ENCODE results near the gene PTGES. TPM values are rescaled to one million over a fixed set of nuclear protein-coding genes. Genes with fewer than 3 reads are reported as not detected.

PTGES gene
- polyA plus RNA-seq, 1 experiment = 17.0 TPM

- Histone ChIP-seq H3K27ac (ENCODE audit: low read depth, low read length) (no peak overlapping the region), H3K9me3 (ENCODE audit: control insufficient read depth, insufficient read depth, low read length) (no peaks in the 10 kb centered on the region), H3K27me3 (ENCODE audit: control insufficient read depth, insufficient read depth, low read length) (no peaks in the 10 kb centered on the region), H3K4me3 (ENCODE audit: low read depth, low read length) (no peak overlapping the region)
- POLR2A ChIA-PET = no interaction called here
- CTCF ChIA-PET = interaction anchor here (0.6 to 5.3 kb wide), 5 partner anchors 11 to 413 kb away, joined by 4 to 80 read pairs (median 8); partner anchors contain the start of gene PTGES
- no peak for TF ChIP-seq CTCF (IDR thresholded peaks at IDR 0.05; ENCODE audit: low read depth, low read length)
- DNase-seq (ENCODE audit: low read depth, low spot score) = no peak
Observed at GRCh38 chr9:129740174-129740573, 12.7 kb downstream of the PTGES start.

GRCh38 chr9:129739432-129739831, 13.4 kb downstream of the PTGES start:
- ChIA-PET POLR2A (interaction anchor here (0.6 kb wide), 1 partner anchor 9 kb away, joined by 3 read pairs; no protein-coding TSS in a partner anchor), CTCF (interaction anchor here (1.4 to 5.3 kb wide), 5 partner anchors 11 to 115 kb away, joined by 5 to 80 read pairs (median 9); partner anchors contain the start of gene PTGES)
- Histone ChIP-seq H3K27ac (ENCODE audit: low read depth, low read length) (no peak overlapping the region), H3K27me3 (ENCODE audit: control insufficient read depth, insufficient read depth, low read length) (no peaks in the 10 kb centered on the region), H3K4me3 (ENCODE audit: low read depth, low read length) (no peak overlapping the region), H3K9me3 (ENCODE audit: control insufficient read depth, insufficient read depth, low read length) (no peaks in the 10 kb centered on the region)
- no peak for DNase-seq (ENCODE audit: low read depth, low spot score)
- TF ChIP-seq CTCF (IDR thresholded peaks at IDR 0.05; ENCODE audit: low read depth, low read length) = no peak

GRCh38 chr9:129737479-129738274, 15.2 kb downstream of the PTGES start:
- Histone ChIP-seq H3K27ac (ENCODE audit: low read depth, low read length) (no peak overlapping the region), H3K27me3 (ENCODE audit: control insufficient read depth, insufficient read depth, low read length) (no peaks in the 10 kb centered on the region), H3K4me3 (ENCODE audit: low read depth, low read length) (peak overlapping the region; percentile 57), H3K9me3 (ENCODE audit: control insufficient read depth, insufficient read depth, low read length) (no peaks in the 10 kb centered on the region)
- no peak for DNase-seq (ENCODE audit: low read depth, low spot score)
- peak; percentile 92 for TF ChIP-seq CTCF (IDR thresholded peaks at IDR 0.05; ENCODE audit: low read depth, low read length)
- CTCF ChIA-PET = interaction anchor here (0.5 to 5.3 kb wide), 30 partner anchors 9 to 1104 kb away, joined by 3 to 85 read pairs (median 6); partner anchors contain the start of genes PTGES and TOR1B
- POLR2A ChIA-PET = interaction anchor here (0.6 to 1.5 kb wide), 6 partner anchors 11 to 255 kb away, joined by 3 to 14 read pairs (median 5); no protein-coding TSS in a partner anchor

GRCh38 chr9:129736334-129736733, 16.5 kb downstream of the PTGES start:
- POLR2A ChIA-PET = no interaction called here
- CTCF ChIA-PET = interaction anchor here (3.4 to 5.3 kb wide), 2 partner anchors 9 to 47 kb away, joined by 80 to 85 read pairs; no protein-coding TSS in a partner anchor

More at GRCh38 chr9:129736334-129736733, 16.5 kb downstream of the PTGES start:
- no peak for DNase-seq (ENCODE audit: low read depth, low spot score)
- no peak overlapping the region for H3K4me3 ChIP-seq (ENCODE audit: low read depth, low read length)
- no peak for TF ChIP-seq CTCF (IDR thresholded peaks at IDR 0.05; ENCODE audit: low read depth, low read length)
- H3K9me3 ChIP-seq (ENCODE audit: control insufficient read depth, insufficient read depth, low read length) = no peaks in the 10 kb centered on the region
- H3K27me3 ChIP-seq (ENCODE audit: control insufficient read depth, insufficient read depth, low read length) = no peaks in the 10 kb centered on the region
- no peak overlapping the region for H3K27ac ChIP-seq (ENCODE audit: low read depth, low read length)

Measured in AG04450 (cell line).